Type B pancreatic cell (in vitro differentiated cells): ENCODE results near the gene SH3GL3. TPM values are rescaled to one million over a fixed set of nuclear protein-coding genes. Genes with fewer than 3 reads are reported as not detected.

Experiments used
- DNase-seq: peaks from one replicate; pipeline ENCODE4 v3.0.0; 2021; ENCODE audit warnings: mixed read lengths; ENCODE audit not compliant: unreplicated experiment; ENCODE audit errors: extremely low spot score
- H3K27ac Mint-ChIP-seq: 2 replicates; pipeline ENCODE4 v1.8.0; 2021; ENCODE audit warnings: mild to moderate bottlenecking, mixed read lengths
- H3K27me3 Mint-ChIP-seq: 2 replicates; pipeline ENCODE4 v1.8.0; 2021; ENCODE audit warnings: mixed read lengths
- H3K36me3 Mint-ChIP-seq: 2 replicates; pipeline ENCODE4 v1.8.0; 2021; ENCODE audit warnings: mixed read lengths
- H3K4me1 Mint-ChIP-seq: one replicate; pipeline ENCODE4 v1.8.0; 2021; ENCODE audit warnings: mixed read lengths; ENCODE audit not compliant: unreplicated experiment
- H3K4me3 Mint-ChIP-seq: 2 replicates; pipeline ENCODE4 v1.8.0; 2021; ENCODE audit warnings: mild to moderate bottlenecking, mixed read lengths
- H3K9me3 Mint-ChIP-seq: 2 replicates; pipeline ENCODE4 v1.8.0; 2021; ENCODE audit warnings: mixed read lengths
- total RNA-seq: library from RNA; stranded (reverse); gene quantifications from 2 replicates; pipeline ENCODE4 v1.2.1, GENCODE V29; 2021; ENCODE audit warnings: low replicate concordance
- TF ChIP-seq, protein P1 (sequence below): fragments of 200-600 bp; sonication (generic); conservative IDR thresholded peaks from 2 replicates; pipeline ENCODE4 v1.5.0; 2021; ENCODE audit warnings: antibody characterized with exemption, mild to moderate bottlenecking

Gene SH3GL3
- total RNA-seq, 1 donor from 2014 or later: 10.0 TPM

DNA sequence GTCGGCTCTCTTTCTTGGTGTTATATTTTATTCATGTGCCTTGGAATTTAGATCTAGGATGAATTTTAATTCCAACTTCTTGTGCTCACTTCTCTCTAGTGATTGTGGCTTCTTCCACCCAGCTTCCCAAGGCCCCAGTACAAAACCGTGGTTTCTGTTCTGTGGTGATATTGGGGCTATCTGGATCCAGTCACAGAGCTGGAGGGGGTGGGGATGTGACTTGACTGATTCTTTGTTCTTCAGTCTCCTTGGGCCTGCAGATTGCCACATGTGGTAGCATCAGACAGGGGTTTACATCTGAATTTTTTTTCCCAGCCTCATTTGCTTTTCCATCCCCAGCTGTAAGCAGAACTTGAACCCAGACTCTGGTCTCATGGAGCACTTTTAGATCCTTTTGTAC, 108.2 kb downstream of the SH3GL3 start:
- no peak for DNase-seq
- H3K27me3 Mint-ChIP-seq: no peaks in the 10 kb centered on the region

DNA sequence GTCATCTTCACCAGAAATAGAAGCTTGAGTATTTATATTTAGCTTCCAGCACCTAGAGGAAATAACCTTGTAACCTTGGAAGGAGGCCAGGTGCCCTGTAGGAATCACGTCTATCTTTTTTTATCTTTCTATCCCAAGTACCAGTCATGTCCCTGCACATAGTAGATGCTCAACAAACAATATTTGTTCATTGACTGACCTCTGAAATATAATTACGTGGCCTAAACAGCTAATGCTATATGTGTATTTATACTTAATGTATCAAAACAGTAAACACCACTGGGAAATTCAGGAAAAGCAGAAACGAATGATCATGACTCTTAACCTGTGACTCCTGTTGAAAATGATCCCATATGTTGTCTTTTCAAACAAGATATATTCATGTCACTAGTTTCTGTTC, 108.9 kb downstream of the SH3GL3 start:
- TF ChIP-seq, protein P1, sequence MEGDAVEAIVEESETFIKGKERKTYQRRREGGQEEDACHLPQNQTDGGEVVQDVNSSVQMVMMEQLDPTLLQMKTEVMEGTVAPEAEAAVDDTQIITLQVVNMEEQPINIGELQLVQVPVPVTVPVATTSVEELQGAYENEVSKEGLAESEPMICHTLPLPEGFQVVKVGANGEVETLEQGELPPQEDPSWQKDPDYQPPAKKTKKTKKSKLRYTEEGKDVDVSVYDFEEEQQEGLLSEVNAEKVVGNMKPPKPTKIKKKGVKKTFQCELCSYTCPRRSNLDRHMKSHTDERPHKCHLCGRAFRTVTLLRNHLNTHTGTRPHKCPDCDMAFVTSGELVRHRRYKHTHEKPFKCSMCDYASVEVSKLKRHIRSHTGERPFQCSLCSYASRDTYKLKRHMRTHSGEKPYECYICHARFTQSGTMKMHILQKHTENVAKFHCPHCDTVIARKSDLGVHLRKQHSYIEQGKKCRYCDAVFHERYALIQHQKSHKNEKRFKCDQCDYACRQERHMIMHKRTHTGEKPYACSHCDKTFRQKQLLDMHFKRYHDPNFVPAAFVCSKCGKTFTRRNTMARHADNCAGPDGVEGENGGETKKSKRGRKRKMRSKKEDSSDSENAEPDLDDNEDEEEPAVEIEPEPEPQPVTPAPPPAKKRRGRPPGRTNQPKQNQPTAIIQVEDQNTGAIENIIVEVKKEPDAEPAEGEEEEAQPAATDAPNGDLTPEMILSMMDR: no peak
- Mint-ChIP-seq H3K4me1 (no peaks in the 10 kb centered on the region), H3K27ac (no peak overlapping the region), H3K4me3 (no peak overlapping the region), H3K9me3 (no peaks in the 10 kb centered on the region), H3K36me3 (no peaks in the 10 kb centered on the region), H3K27me3 (no peaks in the 10 kb centered on the region)
- no peak for DNase-seq

More for the DNA sequence above, 108.2 kb downstream of the SH3GL3 start:
- TF ChIP-seq, protein P1: no peak
- Mint-ChIP-seq H3K36me3 (no peaks in the 10 kb centered on the region), H3K4me3 (no peak overlapping the region), H3K4me1 (no peaks in the 10 kb centered on the region), H3K27ac (no peak overlapping the region), H3K9me3 (no peaks in the 10 kb centered on the region)

DNA sequence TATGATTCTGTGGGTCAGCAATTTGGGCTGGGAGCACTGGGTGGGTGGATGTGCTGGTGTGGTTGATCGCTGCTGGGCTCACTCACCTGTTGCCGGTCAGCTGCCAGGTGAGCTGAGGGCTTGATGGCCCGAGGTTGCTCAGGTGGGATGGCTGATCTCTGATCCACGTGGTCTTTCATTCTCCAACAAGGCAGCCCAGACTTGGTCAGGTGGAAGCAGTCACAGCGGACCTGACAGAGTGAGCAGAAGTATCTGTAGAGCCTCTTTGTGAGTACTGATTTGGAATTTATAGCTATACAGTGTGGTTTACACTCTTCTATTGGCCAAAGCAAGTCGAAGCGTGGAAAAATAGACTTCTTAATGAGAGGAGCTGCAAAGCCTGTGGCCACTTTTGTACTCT, 109.6 kb downstream of the SH3GL3 start:
- no peaks in the 10 kb centered on the region for H3K36me3 Mint-ChIP-seq
- H3K4me3 Mint-ChIP-seq: no peak overlapping the region
- no peak for DNase-seq
- no peaks in the 10 kb centered on the region for H3K4me1 Mint-ChIP-seq
- H3K9me3 Mint-ChIP-seq: no peaks in the 10 kb centered on the region
- TF ChIP-seq, protein P1: no peak
- no peak overlapping the region for H3K27ac Mint-ChIP-seq
- H3K27me3 Mint-ChIP-seq: no peaks in the 10 kb centered on the region

DNA sequence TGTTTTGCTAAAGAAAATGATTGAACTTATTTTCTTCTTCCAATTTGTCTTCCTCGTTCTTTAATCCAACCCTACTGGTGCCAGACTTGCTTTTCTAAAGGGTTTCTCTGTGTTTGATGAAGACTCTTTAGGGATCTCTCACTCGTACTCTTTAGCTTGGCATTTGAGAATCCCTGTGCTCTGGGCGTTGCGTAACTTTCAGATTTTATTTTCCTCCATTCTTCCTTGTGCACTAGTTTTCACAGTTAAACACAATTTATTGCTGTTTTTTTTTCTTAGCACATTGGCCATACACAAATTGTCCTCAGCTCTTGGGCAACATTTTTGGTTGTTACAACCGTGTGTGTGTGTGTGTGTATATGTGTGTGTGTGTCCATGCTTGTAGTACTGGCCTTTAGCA, 111.0 kb downstream of the SH3GL3 start:
- Mint-ChIP-seq H3K4me3 (no peak overlapping the region), H3K27me3 (no peaks in the 10 kb centered on the region), H3K36me3 (no peaks in the 10 kb centered on the region)

DNA sequence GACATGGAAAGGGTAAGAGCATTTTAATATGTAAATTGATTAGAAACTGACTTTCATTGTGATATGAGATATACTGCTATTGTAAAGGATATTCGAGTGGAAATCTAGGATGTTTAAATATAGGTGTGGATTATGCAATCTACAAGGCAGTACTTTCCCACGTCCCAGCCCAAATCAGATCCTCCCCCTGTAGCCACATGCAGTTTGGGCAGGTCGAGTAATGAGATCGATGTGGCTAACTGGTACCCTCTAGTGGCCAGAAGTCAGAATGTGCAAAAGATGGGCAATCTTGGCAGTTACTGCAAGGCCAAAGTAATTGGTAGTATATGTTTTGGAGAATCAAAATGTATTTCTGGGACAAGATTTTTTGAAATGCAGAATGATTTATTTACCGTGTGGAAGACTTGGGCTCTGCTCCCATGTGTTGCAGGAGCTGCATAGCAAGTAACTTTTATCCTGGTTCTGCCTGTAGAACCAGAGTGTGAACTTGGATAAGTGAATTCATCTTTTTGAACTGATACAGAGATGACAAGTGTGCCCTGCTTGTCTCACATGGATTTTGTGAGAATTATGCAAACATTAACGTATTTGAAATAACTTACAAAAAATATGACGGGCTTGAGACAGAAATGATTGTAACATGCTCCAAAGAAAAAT, 112.3 kb downstream of the SH3GL3 start:
- Mint-ChIP-seq H3K9me3 (no peaks in the 10 kb centered on the region), H3K36me3 (no peaks in the 10 kb centered on the region), H3K27me3 (no peaks in the 10 kb centered on the region), H3K4me3 (no peak overlapping the region), H3K27ac (no peak overlapping the region), H3K4me1 (no peaks in the 10 kb centered on the region)
- TF ChIP-seq, protein P1: peak; percentile 91
- no peak for DNase-seq

More for the DNA sequence above, 111.0 kb downstream of the SH3GL3 start:
- TF ChIP-seq, protein P1: no peak
- no peak for DNase-seq
- Mint-ChIP-seq H3K9me3 (no peaks in the 10 kb centered on the region), H3K4me1 (no peaks in the 10 kb centered on the region), H3K27ac (no peak overlapping the region)
